Stomach (tissue), 4 donors: ENCODE results near the gene SLC7A10.

Source experiments
- EP300 ChIP-seq: sonication (generic); formaldehyde crosslinking; IDR thresholded peaks from one replicate; pipeline ENCODE4 v1.6.1; 2017; ENCODE audit warnings: antibody characterized with exemption
- POLR2A ChIP-seq, 4 donors: fragments of 450-650 bp; IDR thresholded peaks; one replicate each; pipeline ENCODE4 v1.6.1; 2016; ENCODE audit warnings: antibody characterized with exemption in 4 of 4, control low read depth in 2 of 4, mild to moderate bottlenecking in 1 of 4, moderate library complexity in 1 of 4

GRCh38 chr19:33196446-33197193 is 29.0 kb downstream of the SLC7A10 start:
- no peak for TF ChIP-seq EP300
- TF ChIP-seq POLR2A (IDR thresholded peaks at IDR 0.05), result no peak
